GM10847 (cell line): ENCODE results near the gene DCDC1.
A peak's percentile ranks its signal among the peaks of the same experiment; 100 is the strongest.

Experiments used
- POLR2A ChIP-seq: IDR thresholded peaks from 2 replicates; pipeline ENCODE4 v1.6.1; 2011; ENCODE audit not compliant: insufficient read length; ENCODE audit errors: extremely low read depth

DCDC1 gene, protein sequence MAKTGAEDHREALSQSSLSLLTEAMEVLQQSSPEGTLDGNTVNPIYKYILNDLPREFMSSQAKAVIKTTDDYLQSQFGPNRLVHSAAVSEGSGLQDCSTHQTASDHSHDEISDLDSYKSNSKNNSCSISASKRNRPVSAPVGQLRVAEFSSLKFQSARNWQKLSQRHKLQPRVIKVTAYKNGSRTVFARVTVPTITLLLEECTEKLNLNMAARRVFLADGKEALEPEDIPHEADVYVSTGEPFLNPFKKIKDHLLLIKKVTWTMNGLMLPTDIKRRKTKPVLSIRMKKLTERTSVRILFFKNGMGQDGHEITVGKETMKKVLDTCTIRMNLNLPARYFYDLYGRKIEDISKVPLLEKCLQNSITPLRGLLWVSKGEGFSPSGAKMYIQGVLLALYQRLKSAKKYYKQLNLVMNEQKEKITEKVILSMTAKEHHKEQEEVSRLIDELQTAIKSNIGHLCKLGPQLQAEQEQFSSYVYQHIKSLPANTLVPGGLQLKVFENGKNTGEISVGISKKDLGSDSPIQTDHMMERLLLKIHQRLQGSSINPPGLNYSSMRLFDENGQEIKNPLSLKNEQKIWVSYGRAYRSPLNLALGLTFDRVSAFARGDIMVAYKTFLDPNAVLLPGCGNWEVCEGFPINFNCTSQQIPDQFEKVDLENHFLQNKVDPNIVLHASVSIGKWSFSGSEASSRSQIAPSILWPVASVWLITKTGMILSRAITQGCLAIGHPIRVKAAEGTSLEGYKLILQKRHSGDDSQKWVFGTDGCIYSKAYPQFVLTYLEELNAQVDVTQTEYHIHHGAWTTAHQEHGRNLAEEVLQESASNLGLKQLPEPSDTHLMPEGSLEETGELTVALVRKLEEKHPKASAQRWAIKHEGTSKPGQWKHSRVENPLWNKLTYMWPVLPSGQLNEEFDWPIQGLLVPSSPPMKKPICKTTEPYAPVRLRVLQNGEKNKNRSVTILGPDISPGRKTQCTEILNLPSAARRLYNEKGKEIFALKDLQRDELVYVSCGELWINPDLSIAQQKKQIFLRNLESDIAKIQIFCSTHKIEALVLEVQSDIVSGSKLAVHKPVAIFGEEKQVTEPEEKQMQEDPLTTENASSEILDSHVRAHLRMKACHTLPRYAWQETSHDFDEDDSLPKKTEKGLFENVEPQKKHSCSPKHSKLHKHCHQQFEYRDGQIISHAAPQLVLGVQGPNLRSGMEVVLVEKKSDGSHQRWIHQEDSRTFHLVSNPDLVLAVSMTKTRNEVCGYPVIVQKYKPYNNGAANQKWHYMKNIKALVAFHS (N-terminal part only)

DNA sequence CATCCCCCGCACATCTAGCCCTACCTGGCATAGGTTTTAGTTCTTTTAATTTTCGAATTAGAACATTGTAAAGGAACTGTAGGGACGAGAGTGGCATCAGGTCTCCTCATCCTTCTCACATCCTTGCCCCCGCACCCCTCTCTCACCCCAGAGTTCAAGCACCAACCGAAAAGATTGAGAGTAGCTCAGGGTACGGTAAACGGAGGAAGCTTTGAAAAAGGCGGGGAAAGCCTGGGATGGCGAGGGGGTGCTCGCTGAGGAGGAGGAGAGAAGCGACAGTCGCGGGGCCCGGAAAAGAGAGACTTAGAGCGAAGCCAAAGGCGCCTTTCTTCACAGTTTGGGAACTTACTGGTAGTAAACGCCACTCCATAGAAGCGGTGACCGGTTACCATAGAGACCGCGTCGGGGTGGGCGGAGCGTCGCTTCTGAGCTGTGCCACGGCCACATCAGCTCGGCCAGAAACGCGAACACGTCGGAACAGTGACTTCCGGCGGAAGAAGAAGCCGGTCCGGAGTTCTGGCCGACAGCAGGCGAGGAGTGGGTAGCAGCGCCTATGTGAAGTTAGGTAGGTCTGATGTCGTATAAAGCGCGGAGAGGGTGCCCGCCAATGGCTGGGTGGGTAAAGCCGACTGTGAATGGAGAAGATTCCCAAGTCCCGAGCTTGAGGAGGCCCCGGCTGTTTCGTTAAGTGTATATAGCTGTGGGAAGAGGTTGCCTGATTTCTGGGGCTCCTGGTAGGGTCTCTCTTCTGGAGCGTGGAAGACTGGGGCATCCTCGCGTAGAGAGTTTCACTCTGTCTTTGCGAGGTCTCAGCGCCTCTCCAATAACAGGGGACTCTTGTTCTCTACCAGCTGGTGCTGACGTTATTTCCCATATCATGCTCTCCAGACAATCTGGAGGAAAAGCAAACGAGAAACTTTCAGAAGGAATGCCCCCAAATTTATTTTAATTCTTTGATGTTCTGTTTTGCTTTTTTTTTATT is at the start of gene DCDC1, which contains the start of gene DNAJC24:
TSS of gene DCDC1 (minus strand) at position 392 of the 982 bp plus-strand sequence. CDS start 41,459 bp downstream, outside the sequence.
TSS of gene DNAJC24 (plus strand) at position 513 of the 982 bp plus-strand sequence. CDS start 889 bp downstream, outside the sequence.
- peak; percentile 79 for TF ChIP-seq POLR2A

DNA sequence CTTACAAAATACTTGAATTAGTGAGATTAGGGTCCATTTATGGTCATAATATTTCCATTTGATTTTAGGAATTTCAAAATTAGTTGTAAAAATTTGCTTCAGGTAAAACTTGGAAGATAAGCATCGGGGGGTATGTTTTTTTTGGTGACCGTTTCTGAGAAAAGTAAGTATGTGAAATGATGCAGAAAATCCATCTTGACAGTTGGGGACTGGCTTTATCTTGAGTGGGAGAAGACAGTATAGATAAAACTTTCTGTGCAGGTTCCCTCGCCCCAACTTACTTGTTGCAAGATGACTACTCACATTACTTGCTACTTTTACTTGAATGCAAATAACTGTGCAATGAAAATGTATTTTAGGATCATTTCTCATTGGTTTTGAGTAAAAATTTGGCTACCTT is 49.6 kb upstream of the DCDC1 start:
- TF ChIP-seq POLR2A, result no peak

DNA sequence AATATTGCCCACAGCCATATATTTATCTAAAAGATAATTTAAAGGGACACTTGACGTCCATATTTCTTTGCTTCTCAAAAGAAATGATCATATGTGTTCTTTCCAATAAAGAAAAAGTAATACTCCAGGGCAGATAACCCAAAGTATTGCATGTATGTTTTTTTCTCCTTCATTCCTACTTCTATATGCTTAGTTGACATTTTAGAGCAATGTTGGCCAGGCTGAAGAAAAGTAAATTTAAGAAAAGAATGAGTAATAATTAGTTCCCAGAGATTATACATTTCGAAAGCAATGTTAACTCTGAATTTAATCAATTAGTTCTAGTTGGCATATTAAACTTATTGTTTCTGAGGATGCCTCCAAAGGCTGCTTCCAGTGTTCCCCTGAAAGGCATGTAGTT is 48.3 kb upstream of the DCDC1 start:
- no peak for TF ChIP-seq POLR2A

DNA sequence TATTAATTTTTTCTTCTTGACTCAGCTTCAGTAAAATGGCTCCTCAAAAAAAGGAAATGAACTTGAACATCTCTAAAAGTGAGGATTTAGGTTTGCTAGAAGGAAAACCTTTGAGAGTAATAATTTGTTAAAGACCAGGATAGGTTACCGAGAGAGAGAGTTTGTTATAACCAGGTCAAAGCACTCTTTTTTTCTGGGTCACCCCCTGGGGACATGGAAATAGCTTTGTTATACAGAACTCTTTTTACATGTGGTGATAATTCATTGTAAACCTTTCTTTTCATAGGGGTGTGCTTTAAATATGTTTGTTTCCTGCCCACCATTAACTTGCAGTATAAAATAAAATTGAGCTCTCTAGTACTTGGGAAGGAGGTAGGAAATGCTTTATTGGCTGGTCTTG is 47.8 kb upstream of the DCDC1 start:
- TF ChIP-seq POLR2A, result no peak

DNA sequence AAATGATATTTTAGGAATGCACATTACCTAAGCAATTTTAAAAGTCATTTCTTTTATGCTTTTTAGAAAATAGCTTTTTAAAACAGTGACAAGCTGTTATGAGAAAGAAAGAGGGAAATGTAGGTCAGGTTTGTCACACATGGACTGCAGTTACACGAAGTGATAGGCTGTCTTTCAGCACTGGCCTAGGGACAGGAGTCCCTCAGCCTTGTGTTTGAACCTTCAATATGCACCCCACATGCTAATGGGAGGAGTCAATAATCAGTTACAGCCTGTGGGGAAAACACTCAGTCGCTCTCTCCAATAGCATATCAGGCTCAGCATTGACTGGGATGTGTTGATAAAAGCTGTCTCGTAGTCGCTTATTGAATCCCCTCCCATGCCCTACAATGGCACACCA is 45.9 kb upstream of the DCDC1 start:
- TF ChIP-seq POLR2A, result no peak

DNA sequence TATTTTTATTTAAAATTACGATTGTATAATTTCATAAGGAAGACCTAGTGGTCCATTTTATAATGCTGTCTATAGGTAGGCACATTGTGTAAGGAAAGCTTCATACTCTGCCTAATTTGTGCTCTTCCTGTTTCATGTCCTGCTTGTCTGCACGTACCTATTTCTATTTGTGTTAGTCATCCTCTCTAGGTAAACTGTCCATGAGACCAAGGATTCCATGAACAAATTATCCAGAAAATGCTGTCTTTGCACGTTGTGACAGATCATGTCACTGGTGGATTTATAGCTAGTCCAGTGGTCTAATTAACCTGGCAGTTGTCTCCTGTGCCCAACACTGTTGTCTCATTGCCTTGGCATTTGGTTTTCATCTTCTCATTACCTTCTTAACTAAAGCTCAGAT is 44.8 kb upstream of the DCDC1 start:
- TF ChIP-seq POLR2A, result no peak

DNA sequence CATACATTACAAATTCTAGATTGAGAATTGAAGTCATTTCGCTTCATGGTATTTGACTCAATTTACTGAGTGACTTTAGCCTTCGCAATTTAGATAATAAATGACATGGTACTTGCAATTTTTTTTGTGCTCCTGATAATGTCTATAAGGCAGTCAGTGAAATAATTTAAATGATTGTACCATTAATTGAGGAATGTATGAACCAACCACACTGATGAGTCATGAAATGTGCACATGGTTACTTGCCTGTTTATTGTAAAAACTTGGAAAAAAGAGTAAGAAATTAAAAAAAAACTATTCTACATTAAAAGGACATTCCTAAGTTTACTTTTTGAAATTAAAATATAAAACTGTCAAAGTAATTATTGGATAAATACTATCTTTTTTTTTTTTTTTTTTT is 43.4 kb upstream of the DCDC1 start:
- no peak for TF ChIP-seq POLR2A

DNA sequence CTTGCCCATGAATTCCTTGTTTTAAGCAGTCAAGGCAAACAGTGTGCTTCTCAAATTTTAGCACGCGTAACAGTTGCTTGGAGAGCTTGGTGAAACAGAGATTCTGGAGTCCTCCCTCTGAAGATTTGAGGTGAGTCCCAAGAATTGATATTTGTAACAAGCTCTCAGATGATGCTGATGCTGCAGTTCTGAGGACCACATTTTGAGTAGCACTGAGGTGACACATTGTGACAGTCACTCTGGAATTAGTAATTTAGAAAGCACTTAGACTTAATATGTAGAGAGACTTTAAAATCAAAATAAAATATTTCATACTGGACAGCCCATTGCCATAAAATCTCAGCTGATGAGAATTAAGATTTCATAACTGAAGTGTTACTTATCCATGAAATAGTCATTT is 38.7 kb upstream of the DCDC1 start:
- TF ChIP-seq POLR2A, result no peak

DNA sequence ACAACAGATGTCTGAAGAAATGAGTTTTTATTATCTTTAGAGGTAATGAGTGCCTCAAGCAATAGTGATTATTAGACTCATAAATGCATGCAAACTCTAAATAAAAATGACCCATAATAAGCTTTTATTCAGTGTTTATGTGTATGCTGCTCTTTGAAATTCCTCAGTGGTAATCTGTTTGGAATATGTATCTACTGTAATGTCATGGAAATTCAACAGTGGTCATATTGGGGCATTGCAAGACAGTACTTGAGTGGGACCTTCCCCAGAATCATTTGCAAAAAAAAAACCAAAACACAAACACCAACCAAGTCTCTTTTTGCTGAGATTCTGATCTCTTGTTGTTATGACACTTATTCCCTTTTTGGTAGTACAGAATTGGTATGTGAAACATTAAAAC is 35.1 kb upstream of the DCDC1 start:
- no peak for TF ChIP-seq POLR2A

DNA sequence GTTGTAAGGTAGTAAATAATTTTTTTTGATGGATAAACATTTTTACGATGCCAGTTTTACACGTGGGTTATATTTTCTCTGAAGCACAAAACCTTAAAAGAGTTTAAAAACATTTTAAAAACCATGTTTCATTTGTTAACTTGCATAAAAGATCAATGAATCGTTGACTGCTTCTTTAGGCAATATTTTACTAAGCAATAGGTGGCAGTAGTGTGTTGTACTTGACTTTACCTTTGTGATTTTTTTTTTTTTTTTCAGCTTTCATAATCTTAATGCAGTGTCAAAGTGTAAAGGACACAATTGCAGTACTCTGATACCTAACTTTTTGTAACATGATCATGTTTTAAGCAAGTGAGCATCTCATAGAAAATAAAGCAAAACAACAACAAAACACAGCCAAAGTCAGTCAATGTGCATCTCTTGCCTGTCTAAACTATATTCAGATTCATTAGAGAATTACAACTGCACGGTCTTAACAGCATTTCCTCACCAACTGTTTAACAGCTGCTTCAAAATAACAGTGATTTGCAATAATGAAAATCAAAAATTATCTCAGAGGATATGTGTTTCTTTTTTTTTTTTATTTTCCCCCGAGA is 27.8 kb upstream of the DCDC1 start:
- no peak for TF ChIP-seq POLR2A

DNA sequence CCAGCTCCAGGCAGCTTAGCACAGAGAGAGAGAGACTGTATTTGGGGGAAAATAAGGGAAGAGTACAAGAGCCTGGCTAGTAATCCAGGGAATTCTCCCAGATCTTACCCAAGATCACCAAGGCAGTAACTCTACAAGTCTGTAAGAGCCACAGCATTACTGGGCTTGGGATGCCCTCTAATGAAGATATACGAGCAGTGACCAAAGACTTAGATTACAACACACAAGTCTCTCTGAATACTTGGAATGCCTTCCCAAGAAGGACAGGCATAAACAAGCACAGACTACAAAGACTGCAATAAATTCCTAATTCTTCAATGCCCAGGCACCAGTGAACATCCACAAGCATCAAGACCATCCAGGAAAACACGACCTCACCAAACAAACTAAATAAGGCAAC is 17.8 kb upstream of the DCDC1 start:
- no peak for TF ChIP-seq POLR2A

DNA sequence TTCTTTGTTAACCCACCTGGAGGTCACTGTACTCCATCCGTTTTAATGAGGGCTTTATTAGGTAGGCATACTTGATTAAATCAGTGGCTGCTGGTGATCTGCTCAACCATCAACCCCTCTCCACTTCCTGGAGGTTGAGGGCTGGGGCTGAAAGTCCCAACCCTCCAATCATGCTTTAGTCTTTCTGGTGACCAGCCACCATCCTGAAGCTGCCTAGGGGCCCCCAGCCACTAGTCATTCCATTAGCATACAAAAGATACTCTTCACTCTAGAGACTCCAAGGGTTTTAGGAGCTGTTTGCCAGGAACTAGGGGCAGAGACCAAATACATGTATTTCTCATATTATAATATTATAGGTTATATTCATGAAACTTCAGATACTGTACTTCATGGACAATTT is 13.6 kb upstream of the DCDC1 start:
- TF ChIP-seq POLR2A, result no peak

DNA sequence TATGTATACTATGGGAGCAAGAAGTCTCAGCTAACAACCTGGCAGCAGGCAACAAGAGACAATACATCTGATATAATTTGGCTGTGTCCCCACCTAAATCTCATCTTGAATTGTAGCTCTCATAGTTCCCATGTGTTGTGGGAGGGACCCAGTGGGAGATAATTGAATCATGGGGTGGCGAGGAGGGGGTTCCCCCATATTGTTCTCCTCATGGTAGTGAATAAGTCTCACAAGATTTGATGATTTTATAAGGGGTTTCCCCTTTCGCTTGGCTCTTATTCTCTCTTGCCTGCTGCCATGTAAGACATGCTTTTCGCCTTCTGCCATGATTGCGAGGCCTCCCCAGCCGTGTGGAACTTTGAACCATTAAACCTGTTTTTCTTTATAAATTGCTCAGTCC is 6.3 kb upstream of the DCDC1 start:
- no peak for TF ChIP-seq POLR2A

DNA sequence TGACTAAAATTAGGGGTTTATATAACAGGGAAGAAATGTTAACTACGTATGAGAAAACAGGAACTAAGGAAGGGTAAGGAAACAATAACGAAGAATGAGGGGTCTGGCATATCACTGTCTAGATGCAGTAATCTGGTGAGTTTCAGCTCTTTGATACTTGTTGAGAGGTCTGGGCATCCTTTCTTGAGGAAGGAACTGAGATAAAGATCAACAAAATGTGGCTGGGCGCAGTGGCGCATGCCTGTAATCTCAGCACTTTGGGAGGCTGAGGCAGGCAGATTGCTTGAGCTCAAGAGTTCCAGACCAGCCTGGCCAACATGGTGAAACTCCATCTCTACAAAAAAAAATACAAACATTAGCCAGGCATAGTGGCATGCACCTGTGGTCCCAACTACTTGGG is 2.7 kb downstream of the DCDC1 start:
- no peak for TF ChIP-seq POLR2A
